ENCODE data around the gene ARHGEF11. TPM values are rescaled to one million over a fixed set of nuclear protein-coding genes. Genes with fewer than 3 reads are reported as not detected.

Gene ARHGEF11
- total RNA-seq, 1 experiment from 2014 or later: 41.1 TPM

DNA sequence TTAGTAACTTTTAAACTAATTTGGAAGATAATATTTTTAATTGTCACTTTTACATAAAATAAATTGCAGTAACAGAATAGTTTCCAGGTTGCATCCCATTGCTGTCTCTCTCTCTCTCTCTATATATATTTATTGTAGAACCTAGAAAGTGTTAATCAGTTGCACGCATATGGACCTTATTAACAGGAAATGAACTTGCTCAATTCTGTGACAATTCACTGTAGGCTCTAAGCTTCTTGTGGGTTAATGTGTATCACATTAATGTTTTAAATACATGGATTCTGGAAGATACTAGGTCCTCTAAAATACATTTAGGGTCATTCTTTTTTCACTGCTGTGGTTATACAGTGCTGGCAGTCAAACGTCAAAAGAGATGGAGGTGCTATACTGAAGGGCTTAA lies 92.0 kb downstream of the ARHGEF11 start:
- Histone ChIP-seq H2BK15ac (ENCODE audit: low read depth, low read length) (no peak overlapping the region), H3T11ph (ENCODE audit: low read length) (no peak overlapping the region), H3K23ac (ENCODE audit: insufficient read length, low read depth, low read length) (no peak overlapping the region), H4K20me1 (ENCODE audit: control insufficient read depth, insufficient read depth, insufficient read length) (no peaks in the 10 kb centered on the region), H2BK20ac (ENCODE audit: low read depth, low read length, poor library complexity, severe bottlenecking) (no peak overlapping the region), H3K14ac (ENCODE audit: insufficient read depth, low read length) (no peak overlapping the region), H4K8ac (replicated peaks; ENCODE audit: insufficient read length, low read depth, low read length) (no peak overlapping the region), H2AK5ac (ENCODE audit: insufficient read length, low read length) (no peak overlapping the region), H3K23me2 (ENCODE audit: insufficient read length, low read depth, low read length, poor library complexity, severe bottlenecking) (no peaks in the 10 kb centered on the region), H3K79me2 (ENCODE audit: insufficient read depth, low read length) (no peaks in the 10 kb centered on the region), H3K4ac (ENCODE audit: low read depth, low read length) (no peak overlapping the region), H3K4me2 (ENCODE audit: insufficient read depth, insufficient read length, low read length) (no peak overlapping the region), H4K91ac (ENCODE audit: insufficient read length, low read depth, low read length) (no peak overlapping the region), H3K56ac (ENCODE audit: insufficient read length, low read depth, low read length) (no peak overlapping the region), H3K27me3 (ENCODE audit: insufficient read depth, low read length) (no peaks in the 10 kb centered on the region), H3K9me3 (ENCODE audit: control insufficient read depth, low read depth, low read length) (no peaks in the 10 kb centered on the region), H2BK5ac (ENCODE audit: insufficient read length, low read length) (no peak overlapping the region), H2BK120ac (ENCODE audit: low read depth, low read length, poor library complexity, severe bottlenecking) (no peak overlapping the region), H3K27ac (ENCODE audit: insufficient read length, low read depth, low read length) (no peak overlapping the region), H3K9ac (ENCODE audit: extremely low read depth, insufficient read length, low read length) (no peak overlapping the region), H3K18ac (ENCODE audit: insufficient read length, low read depth, low read length) (no peak overlapping the region), H4K5ac (ENCODE audit: insufficient read length, low read depth, low read length) (no peak overlapping the region), H3K79me1 (ENCODE audit: insufficient read depth, low read depth, low read length, poor library complexity, severe bottlenecking) (no peaks in the 10 kb centered on the region), H3K4me1 (ENCODE audit: insufficient read depth, low read length) (no peaks in the 10 kb centered on the region), H2BK12ac (ENCODE audit: insufficient read length, low read depth, low read length) (no peak overlapping the region), H2AFZ (ENCODE audit: low read length) (no peak overlapping the region)
- H3K4me1 Mint-ChIP-seq: peaks cover 3 to 8% of the 10 kb centered on the region in 2 experiments; a peak in 3 of 4 replicates
- H3K9me3 Mint-ChIP-seq: no peaks in the 10 kb centered on the region
- no peak overlapping the region for H3K27ac Mint-ChIP-seq
- no peak overlapping the region for H3K4me3 Mint-ChIP-seq
- WGBS (ENCODE audit: extremely low coverage, insufficient read length, low lambda C conversion rate): no CpG with 5 or more reads among the region's 2 CpGs
- H3K36me3 Mint-ChIP-seq (ENCODE audit: insufficient read depth in 1 of 3, low read depth in 3 of 3): peaks cover 33 to 86% (median 76%) of the 10 kb centered on the region in 3 experiments; a peak in 6 of 7 replicates
- TF ChIP-seq, protein P1, sequence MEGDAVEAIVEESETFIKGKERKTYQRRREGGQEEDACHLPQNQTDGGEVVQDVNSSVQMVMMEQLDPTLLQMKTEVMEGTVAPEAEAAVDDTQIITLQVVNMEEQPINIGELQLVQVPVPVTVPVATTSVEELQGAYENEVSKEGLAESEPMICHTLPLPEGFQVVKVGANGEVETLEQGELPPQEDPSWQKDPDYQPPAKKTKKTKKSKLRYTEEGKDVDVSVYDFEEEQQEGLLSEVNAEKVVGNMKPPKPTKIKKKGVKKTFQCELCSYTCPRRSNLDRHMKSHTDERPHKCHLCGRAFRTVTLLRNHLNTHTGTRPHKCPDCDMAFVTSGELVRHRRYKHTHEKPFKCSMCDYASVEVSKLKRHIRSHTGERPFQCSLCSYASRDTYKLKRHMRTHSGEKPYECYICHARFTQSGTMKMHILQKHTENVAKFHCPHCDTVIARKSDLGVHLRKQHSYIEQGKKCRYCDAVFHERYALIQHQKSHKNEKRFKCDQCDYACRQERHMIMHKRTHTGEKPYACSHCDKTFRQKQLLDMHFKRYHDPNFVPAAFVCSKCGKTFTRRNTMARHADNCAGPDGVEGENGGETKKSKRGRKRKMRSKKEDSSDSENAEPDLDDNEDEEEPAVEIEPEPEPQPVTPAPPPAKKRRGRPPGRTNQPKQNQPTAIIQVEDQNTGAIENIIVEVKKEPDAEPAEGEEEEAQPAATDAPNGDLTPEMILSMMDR (conservative IDR thresholded peaks at IDR 0.05): no peak
- no peaks in the 10 kb centered on the region for H3K27me3 Mint-ChIP-seq (ENCODE audit: low read depth)
- no peak for DNase-seq

Data from H9 (cell line).